Gastroesophageal sphincter (tissue), 4 donors: ENCODE measurements around the gene LRRFIP1. TPM values are rescaled to one million over a fixed set of nuclear protein-coding genes. Genes with fewer than 3 reads are reported as not detected.

Experiments used
- ATAC-seq: fragments of 150-250 bp; one replicate; pipeline ENCODE4 v1.9.1; 2016; ENCODE audit warnings: mild to moderate bottlenecking, moderate library complexity
- H3K27ac ChIP-seq, 4 donors: fragments of 200-600 bp; sonication (generic) in 3 of 4; 1 replicate in 3 of 4; 2 replicates in 1 of 4; pipeline ENCODE4 v1.5.1; 2016 to 2019
- H3K27me3 ChIP-seq: fragments of 200-600 bp; sonication (generic); one replicate; pipeline ENCODE4 v1.5.1; 2019
- H3K36me3 ChIP-seq, 2 donors: fragments of 200-600 bp; sonication (generic); one replicate each; pipeline ENCODE4 v1.5.1; 2019; ENCODE audit warnings: control low read depth in 1 of 2
- H3K4me1 ChIP-seq, 3 donors: fragments of 200-600 bp; sonication (generic); 1 replicate in 2 of 3; 2 replicates in 1 of 3; pipeline ENCODE4 v1.5.1; 2016 to 2019; ENCODE audit warnings: control low read depth in 2 of 3
- H3K4me3 ChIP-seq, 2 donors: fragments of 200-600 bp; sonication (generic); one replicate each; pipeline ENCODE4 v1.5.1; 2019; ENCODE audit warnings: mild to moderate bottlenecking in 1 of 2, moderate library complexity in 1 of 2
- H3K9me3 ChIP-seq, 3 donors: fragments of 200-600 bp; sonication (generic); one replicate each; pipeline ENCODE4 v1.5.1; 2017 to 2019; ENCODE audit warnings: control low read depth in 2 of 3
- CTCF ChIP-seq, 4 experiments: fragments of 200-600 bp in 2 of 4; fragments of 450-650 bp in 2 of 4; sonication (generic) in 1 of 4; IDR thresholded peaks; one replicate each; pipeline ENCODE4 v1.5.1; 2017 to 2019; ENCODE audit warnings: antibody characterized with exemption in 4 of 4, mild to moderate bottlenecking in 2 of 4, moderate library complexity in 2 of 4
- EP300 ChIP-seq: sonication (generic); formaldehyde crosslinking; IDR thresholded peaks from one replicate; pipeline ENCODE4 v1.6.1; 2017; ENCODE audit warnings: antibody characterized with exemption, mild to moderate bottlenecking
- POLR2A ChIP-seq, 2 donors: fragments of 450-650 bp; IDR thresholded peaks; one replicate each; pipeline ENCODE4 v1.6.1; 2017; ENCODE audit warnings: antibody characterized with exemption in 2 of 2, mild to moderate bottlenecking in 2 of 2, moderate library complexity in 1 of 2
- POLR2AphosphoS5 ChIP-seq: sonication (generic); formaldehyde crosslinking; IDR thresholded peaks from one replicate; pipeline ENCODE4 v1.6.1; 2017; ENCODE audit warnings: antibody characterized with exemption
- WGBS, 2 donors: methylation state at CpG; one replicate each; pipeline ENCODE4 v1.1.5; 2018; ENCODE audit warnings: low coverage in 1 of 2; 5-methylcytosine and 5-hydroxymethylcytosine counted together
- total RNA-seq, 4 donors: library from RNA; depleted of rRNA; stranded (reverse); fragments of >200 nt; gene quantifications; one replicate each; pipeline ENCODE4 v1.1.0, GENCODE V29; 2016

Gene LRRFIP1
- total RNA-seq, 4 donors from 2014 or later: 164 to 225 (median 179) TPM

DNA sequence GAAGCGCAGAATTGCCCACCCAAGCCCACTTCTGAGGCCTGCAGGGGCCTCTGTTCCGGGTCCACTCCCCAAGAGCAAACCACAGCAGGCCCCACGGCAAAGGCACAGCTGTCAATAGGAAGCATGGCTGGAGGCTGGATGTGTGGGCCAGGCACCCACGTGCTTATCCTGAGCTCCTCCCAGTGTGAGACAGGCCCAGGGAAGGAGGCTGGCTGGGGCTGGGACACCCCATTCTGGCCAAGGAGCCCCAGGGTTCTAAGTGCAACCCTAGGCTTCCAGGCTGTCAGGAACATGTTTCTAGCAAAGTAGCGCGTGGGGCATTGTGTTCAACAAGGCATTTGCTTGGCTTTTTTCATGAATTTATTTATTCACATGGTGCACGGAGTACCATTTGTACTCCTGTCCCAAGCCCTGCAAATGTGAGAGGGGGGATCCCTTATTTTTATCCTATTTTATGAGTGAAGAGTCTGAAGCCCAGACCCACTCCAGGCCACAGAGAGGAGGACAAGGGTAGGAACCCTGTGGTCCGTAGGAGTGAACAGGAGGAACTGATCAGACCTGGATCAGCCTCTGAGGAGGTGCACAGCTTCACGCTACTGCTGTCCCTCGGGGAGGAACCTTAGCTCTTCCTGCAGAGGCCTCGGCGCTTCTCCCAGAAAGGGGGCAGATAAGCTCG is 30.7 kb upstream of the LRRFIP1 start:
- TF ChIP-seq POLR2A (IDR thresholded peaks at IDR 0.05): no peak
- no peak for TF ChIP-seq EP300
- TF ChIP-seq CTCF (IDR thresholded peaks at IDR 0.05): no peak
- Histone ChIP-seq H3K27me3 (no peaks in the 10 kb centered on the region), H3K4me3 (no peak overlapping the region), H3K27ac (peak overlapping the region in 2 of 4 donors; percentile 47 to 88), H3K36me3 (no peaks in the 10 kb centered on the region), H3K4me1 (peaks cover 0 to 84% (median 23%) of the 10 kb centered on the region in 3 donors), H3K9me3 (no peaks in the 10 kb centered on the region)
- WGBS, 2 donors: 72% methylated on average over 4 of the region's 13 CpGs; no CpG with 5 or more reads in 1 of the 2 donors
- ATAC-seq: no peak

GRCh38 chr2:237597196-237598145 is 29.9 kb upstream of the LRRFIP1 start:
- H3K27me3 ChIP-seq: no peaks in the 10 kb centered on the region
- no peak overlapping the region for H3K4me3 ChIP-seq
- 88 to 93% methylated on average over 8 to 22 of the region's 29 CpGs for WGBS, 2 donors
- H3K9me3 ChIP-seq: no peaks in the 10 kb centered on the region
- H3K36me3 ChIP-seq: no peaks in the 10 kb centered on the region
- peaks cover 0 to 86% (median 23%) of the 10 kb centered on the region in 3 donors for H3K4me1 ChIP-seq
- TF ChIP-seq POLR2A (IDR thresholded peaks at IDR 0.05): no peak
- TF ChIP-seq CTCF (IDR thresholded peaks at IDR 0.05): no peak
- no peak for TF ChIP-seq EP300
- TF ChIP-seq POLR2AphosphoS5: no peak
- H3K27ac ChIP-seq: peak overlapping the region in 3 of 4 donors; percentile 7 to 88 (median 47)
- ATAC-seq: no peak

DNA sequence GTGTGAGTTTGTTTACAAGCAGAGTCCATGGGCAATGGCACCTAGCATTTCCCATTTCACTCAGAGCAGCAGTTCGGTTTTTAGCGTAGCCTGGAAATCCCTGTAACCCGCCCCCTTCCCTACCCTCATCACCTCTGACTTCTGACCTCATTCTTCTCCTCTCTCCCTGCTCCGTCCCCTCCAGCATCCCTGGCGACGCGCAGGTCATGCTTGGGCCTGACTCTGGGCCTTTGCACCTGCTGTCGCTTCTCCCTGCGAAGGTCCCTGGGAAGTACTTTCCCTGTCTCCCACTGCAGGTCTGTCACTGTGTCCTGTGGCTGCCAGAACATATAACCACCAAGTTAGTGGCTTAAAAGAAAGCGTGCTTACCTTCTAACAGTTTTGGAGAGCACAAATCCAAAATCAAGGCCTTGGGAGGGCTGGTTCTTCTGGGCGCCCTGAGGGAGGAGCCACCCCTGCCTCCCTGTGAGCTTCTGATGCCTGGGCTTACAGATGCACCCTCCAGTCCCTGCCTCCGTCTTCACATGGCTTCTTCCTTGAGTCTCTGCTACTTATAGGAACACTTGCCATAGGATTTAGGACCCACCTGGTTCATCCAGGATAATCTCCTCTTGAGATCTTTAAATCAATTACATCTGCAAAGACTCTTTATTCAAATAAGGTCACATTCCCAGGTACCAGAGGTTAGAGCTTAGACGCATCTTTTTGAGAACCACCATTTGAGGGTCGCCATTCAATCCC is 28.7 kb upstream of the LRRFIP1 start:
- peak overlapping the region in 2 of 4 donors; percentile 86 to 88 for H3K27ac ChIP-seq
- H3K27me3 ChIP-seq: no peaks in the 10 kb centered on the region
- WGBS, 2 donors: 70 to 98% methylated on average over 6 to 7 of the region's 14 CpGs
- TF ChIP-seq POLR2AphosphoS5 (no peak), EP300 (no peak), POLR2A (IDR thresholded peaks at IDR 0.05) (no peak), CTCF (IDR thresholded peaks at IDR 0.05) (no peak)
- no peaks in the 10 kb centered on the region for H3K9me3 ChIP-seq
- no peak for ATAC-seq
- H3K4me3 ChIP-seq: no peak overlapping the region
- no peaks in the 10 kb centered on the region for H3K36me3 ChIP-seq
- H3K4me1 ChIP-seq: peaks cover 0 to 81% (median 23%) of the 10 kb centered on the region in 3 donors

- Histone ChIP-seq H3K27ac (peak overlapping the region; percentile 81 to 88 (median 86)), H3K27me3 (no peaks in the 10 kb centered on the region), H3K36me3 (no peaks in the 10 kb centered on the region), H3K4me1 (peaks cover 0 to 79% (median 14%) of the 10 kb centered on the region in 3 donors), H3K4me3 (peak overlapping the region in 1 of 2 donors; percentile 33), H3K9me3 (no peaks in the 10 kb centered on the region)
- no peak for ATAC-seq
- TF ChIP-seq EP300: no peak
- no peak for TF ChIP-seq POLR2A (IDR thresholded peaks at IDR 0.05)
- TF ChIP-seq POLR2AphosphoS5: no peak
- no peak for TF ChIP-seq CTCF (IDR thresholded peaks at IDR 0.05)
- 48 to 64% methylated on average over 2 to 7 of the region's 9 CpGs for WGBS, 2 donors
Measured at GRCh38 chr2:237599465-237600110, 27.8 kb upstream of the LRRFIP1 start.
